Femur (tissue), 1 donor: ENCODE measurements around the gene KATNIP.

ENCODE experiments used
- DNase-seq: peaks from one replicate; pipeline ENCODE4 v3.0.0-alpha.2; 2017

KATNIP gene

DNA sequence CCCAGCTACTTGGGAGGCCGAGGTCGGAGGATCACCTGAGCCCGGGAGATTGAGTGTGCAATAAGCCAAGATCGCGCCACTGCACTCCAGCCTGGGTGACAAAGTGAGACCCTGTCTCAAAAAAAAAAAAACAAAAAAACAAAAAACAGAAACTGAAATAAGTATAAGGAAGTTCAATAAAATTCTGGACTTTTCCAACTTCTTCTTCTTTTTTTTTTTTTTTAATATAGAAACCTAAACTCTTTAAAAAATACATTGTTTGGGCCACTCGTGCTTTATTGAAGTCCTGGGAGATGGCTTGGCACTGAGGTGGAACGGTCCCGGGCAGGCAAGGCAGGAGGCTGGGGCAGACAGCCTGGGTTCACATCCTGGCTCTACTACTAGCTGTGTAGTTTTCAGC, 36.8 kb downstream of the KATNIP start:
- DNase-seq, result no peak

DNA sequence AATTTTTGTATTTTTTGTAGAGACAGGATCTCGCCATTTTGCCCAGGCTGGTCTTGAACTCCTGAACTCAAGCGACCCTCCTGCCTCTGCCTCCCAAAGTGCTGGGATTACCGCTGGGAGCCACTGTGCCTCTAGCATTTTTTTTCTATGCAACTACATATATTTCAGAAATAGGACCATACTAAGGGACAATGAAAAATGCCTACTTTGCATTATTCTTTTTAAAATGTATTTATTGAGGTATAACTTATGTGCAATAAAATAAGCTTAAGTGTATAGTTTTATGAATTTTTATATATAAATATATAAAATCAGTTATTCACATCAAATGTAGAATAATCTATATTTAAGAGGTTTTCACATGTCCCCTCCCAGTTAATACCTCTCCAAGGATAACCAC, 38.1 kb downstream of the KATNIP start:
- no peak for DNase-seq

DNA sequence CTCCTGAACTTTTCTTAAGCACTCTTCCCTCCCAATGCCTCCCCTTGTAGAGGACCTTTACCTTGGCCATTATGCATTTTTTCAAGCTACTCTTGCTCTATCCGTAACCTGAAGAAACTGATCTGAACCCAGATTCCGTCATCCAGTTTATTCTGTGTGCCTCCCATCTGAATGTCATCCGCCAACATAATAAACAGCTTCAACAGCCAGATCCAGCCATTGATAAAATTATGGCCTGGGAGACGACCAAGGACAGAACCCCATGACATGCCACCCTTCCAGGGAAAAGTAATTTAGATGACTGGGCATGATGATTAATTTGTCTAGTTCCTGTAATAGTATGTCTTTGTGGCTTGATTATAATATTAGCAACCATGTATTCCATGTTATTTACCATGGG, 41.9 kb downstream of the KATNIP start:
- DNase-seq, result no peak

DNA sequence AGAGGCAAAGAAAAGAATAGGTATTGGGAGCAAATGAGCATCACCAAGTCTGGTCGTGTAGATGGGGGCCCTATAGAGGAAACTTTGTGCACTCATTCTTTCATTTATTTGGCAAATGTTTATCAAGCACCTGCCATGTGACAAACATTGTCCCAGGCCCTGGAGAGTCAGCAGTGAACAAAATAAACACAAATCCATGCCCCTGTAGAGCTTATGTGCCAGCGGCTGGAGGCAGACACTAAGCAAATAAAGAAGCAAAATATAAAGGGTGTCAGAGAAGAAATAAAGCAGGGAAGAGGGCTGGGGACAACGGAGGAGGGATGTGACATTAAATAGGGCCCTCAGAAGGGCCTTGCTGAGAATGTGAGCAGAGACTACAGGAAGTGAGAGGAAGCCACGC, 45.5 kb downstream of the KATNIP start:
- no peak for DNase-seq

DNA sequence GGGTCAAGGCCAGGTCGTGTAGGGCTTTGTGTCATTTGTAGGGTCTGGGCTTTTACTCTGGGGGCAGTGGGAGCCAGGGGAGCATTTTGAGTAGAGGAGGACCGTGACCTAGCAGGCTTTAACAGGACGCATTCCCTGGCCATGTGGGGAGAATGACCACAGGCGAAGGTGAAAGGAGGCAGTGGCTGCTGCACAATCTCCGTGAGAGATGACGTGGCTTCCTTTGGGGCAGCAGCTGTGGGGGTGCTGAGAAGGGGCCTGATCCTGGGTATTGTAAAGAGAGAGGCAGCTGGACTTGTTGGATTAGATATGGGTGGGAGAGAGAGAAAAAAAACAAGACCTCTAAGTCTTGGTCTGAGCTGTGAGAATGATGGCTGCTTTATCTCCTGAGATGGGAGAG, 46.0 kb downstream of the KATNIP start:
- DNase-seq, result no peak

DNA sequence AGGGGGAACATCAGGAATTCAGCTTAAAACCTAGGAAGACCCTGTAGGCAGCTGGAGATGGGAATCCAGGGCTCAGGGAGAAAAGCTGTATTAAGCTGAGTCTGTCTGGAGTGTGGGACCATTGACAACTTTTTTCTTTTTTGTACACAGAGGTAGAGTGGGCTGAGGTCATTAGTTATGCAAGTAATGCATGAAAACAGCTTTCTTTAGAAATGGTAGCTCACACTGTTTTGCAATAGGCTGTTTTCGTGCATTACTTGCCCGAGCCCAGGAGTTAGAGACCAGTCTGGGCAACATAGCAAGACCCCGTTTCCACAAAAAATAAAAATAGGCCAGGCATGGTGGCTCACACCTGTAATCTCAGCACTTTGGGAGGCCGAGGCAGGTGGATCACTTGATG, 46.5 kb downstream of the KATNIP start:
- DNase-seq, result no peak

DNA sequence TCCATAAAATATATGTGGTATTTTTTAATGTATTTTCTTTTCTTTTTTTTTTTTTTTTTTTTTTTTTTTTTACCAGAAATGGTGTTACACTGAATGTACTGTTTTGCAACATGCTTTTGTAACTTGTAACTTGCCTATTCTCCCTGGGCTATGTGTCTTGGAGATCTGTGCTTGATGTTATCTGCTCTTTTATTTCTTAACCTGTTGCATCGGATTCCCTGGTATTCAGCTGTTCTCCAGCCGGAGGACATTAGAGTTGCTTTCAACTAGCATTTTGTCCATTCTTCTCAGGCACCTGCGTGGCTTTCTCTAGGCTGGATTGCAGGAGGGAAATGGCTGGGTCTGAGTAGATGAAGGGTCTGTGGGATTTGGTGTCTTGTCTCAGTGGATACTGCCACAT, 47.4 kb downstream of the KATNIP start:
- DNase-seq, result no peak

DNA sequence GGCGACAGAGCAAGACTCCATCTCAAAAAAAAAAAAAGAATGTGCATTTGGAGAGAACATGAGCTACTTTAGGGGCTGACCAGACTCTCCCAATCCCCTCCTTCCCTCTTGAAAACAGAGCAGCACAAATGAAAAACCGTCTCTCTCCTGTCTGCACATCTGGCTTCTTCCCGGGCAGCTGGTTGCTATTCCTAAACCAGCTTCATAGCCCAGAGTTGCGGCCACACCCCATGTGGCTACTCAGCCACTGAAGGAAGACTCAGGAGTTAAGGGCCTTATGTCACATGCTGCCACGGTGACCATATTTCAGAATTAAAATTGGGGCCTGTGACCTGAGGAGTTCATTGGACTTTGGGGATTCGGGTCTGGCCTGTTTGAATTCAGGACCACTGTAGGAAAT, 48.3 kb downstream of the KATNIP start:
- DNase-seq, result no peak

DNA sequence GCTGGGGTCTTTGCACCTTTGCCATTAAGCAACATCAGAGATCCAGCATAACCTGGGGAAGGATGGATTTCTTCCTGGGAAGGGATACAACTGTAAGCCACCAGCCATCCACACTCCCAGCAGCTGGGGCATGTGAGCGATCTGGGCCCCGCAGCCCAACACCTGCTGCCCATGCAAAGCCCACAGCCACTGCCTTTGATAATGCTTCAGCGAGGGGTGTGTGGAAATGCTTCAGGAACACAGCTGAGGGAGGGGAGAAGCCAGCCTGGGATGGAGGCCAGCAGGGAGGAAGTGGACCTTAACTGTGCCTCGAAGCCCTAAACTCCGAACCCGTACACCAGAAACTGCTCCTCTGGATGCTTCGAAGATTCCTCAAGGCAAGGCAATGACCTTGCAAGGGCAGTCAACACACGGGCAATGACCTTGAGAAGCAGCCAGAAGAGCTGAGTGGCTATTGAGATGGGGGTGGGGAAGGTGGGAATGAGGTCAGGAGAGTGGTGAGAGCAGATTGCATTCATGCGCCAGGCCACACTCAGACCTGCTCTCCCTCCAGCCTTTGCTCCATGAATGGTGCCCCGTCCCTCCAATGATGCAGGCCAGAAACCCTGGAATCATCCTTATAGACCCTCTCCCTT, 49.1 kb downstream of the KATNIP start:
- peak; percentile 43 for DNase-seq

DNA sequence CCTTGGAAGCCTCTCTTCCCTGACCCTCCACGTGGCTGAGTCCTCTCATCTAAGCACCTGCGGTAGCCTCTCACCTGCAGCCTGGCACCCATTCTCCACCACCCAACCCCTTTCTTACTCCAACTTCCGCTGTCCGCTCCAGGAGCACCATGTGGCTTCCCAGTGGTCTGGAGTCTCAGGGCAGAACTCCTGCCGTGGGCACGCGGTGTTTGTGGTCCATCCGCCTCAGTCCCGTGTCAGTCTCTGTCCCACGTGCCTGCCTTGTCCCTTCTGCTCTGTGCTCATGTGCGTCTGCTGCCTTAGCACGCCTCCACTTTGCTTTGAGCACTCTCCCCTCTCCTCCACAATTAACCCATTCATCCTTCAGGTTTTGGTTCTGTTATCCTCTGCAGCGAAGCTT, 49.7 kb downstream of the KATNIP start:
- DNase-seq, result no peak
